GM21447 (cell line): Measurements from ENCODE around the gene ARHGEF38.
"Not testable (repeated sequence)": the region's sequence is repeated elsewhere in the genome, so short reads cannot be mapped to it uniquely, and the experiment has no call there.

ENCODE experiments used
- ATAC-seq: cut with Tn5 transposase; IDR thresholded peaks from one replicate; pipeline ENCODE4 v1.9.1; 2021; ENCODE audit not compliant: unreplicated experiment

Gene ARHGEF38

DNA sequence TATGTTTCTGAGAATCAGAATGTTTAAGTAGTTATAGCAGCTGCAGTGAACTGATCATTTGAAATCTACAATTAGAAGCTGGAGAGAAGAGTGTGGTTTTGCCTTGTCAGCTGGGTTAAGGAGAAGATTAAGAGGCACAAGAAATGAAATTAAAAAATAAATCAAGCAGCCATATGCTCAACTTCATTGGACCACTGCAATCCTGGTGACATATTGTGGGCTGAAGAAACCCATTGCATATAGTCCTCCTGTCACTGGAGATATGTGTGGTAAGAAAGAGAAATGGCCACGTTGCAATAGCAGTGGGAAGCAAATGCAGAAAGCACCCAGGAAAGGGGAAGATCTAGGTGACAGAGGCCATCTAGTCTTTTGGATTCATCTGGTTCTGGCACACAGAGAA lies 93.0 kb downstream of the ARHGEF38 start:
- ATAC-seq = no peak

- no peak for ATAC-seq
Measured at GRCh38 chr4:105650190-105650589, 97.8 kb downstream of the ARHGEF38 start.

DNA sequence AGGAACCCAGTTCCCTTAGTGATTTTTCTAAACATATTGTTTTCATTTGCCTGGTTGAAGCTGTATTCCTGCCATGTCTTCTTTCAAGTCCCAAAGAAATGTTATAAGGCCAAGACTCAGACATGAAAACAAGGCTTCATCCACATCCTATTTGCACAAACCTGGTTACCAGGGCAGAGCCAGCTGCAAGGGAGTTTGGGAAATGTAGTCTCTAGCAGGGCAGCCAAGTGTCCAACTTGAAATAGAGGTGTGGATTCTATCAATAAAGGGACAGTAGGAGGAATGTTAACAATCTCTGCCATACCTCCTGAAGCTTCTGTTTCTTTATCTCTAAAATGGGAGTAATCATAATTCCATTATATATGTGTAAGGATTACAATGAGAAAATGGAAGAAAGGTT lies 99.5 kb downstream of the ARHGEF38 start:
- ATAC-seq = no peak

GRCh38 chr4:105652286-105652888 lies 100.0 kb downstream of the ARHGEF38 start:
- no peak for ATAC-seq

- ATAC-seq = no peak
Measured at GRCh38 chr4:105657117-105657765, 104.8 kb downstream of the ARHGEF38 start.

DNA sequence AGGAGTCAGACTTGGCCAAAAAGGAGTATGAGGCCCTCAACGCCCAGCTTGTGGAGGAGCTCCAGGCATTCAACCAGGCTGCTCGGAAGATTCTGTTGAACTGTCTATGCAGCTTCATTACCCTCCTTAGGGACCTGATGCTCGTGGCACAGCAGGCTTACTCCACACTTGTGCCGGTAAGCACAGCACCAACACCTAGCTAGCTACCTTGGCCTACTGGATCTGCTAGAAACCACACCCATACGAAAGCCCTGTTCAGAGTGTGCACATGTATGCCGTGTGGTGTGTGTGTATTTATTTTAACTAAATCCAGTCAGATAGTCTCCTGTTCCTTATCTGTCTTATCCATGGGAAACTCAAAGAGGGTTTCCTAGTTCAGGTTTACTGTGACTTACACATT lies 106.8 kb downstream of the ARHGEF38 start:
- ATAC-seq = no peak

GRCh38 chr4:105661028-105661427 lies 108.6 kb downstream of the ARHGEF38 start:
- no peak for ATAC-seq

GRCh38 chr4:105662935-105663675 lies 110.7 kb downstream of the ARHGEF38 start:
- ATAC-seq = no peak

DNA sequence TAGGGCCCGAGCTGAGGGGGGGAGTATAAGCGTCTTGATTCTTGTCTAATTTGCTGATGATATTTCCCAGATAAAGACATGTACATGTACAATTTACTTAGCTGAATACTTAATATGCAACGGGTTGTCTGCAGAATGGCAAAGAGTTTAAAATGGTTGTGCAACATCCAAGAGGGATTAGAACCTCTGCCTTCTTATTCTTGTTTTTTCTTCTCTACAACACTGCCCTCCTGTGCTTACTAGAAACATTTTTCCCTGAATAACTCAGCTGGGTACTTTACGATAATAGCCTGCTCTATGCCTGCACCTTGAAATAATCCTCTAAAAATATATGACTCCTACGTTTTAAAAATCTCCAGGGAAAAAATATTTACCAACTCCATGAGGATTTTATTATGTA lies 114.3 kb downstream of the ARHGEF38 start:
- ATAC-seq = no peak

- ATAC-seq = no peak
Measured at GRCh38 chr4:105670684-105671083, 118.3 kb downstream of the ARHGEF38 start.

DNA sequence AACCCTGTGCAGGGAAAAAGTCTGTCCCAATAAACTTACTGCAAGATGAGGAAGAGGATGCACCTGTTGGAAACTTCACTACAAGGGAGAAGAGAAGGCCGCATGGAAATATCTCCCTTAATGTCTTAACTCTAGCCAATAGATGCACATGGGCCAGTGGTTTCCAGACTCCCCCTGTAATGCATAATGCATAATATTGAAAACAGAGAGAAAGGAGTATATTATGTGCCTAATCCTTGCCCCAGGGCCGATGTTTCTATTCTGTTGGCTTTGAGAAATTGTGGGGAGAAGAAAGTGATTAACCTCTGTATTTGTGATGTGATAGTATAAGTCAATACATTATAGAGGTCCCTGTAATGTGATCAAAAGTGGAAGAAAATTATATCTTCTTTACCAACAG lies 118.9 kb downstream of the ARHGEF38 start:
- ATAC-seq = no peak

- ATAC-seq = no peak
Measured at GRCh38 chr4:105674011-105674410, 121.6 kb downstream of the ARHGEF38 start.

GRCh38 chr4:105677709-105678108 lies 125.3 kb downstream of the ARHGEF38 start:
- ATAC-seq = no peak

- ATAC-seq = no peak
Measured at GRCh38 chr4:105679186-105679585, 126.8 kb downstream of the ARHGEF38 start.

DNA sequence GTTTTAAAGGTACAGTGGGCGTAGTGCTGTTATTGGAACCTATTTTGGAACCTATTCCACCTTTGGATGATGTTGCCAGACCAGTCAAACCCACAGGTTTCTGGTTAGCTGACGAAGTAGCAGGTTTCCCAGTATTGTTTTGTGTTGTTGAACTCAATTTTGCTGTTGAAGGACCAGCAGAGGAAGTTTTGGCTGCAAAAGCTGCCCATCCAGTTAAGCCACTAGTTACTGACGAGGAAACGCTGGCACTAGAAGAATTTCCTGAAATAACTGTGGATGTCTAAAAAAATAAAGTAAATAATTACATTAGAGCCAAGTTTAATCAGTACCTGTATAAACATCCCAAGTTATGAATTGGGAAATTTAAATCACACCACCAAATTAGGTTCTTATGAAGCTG lies 130.6 kb downstream of the ARHGEF38 start:
- ATAC-seq = no peak

GRCh38 chr4:105686571-105686970 lies 134.2 kb downstream of the ARHGEF38 start:
- no peak for ATAC-seq

DNA sequence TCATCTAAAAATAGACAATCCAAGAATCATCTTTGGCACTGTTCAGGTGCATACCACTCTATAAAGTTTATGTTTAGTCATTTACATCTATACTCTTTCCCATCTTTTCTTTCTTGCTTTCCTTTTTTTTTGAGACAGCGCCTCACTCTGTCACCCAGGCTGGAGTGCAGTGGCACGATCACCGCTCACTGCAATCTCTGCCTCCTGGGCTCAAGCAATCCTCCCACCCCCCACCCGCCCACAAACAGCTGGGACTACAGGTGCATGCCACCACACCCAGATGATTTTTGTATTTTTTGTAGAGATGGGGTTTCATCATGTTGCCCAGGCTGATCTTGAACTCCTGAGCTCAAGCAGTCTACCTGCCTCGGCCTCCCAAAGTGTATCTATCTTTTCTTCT lies 142.4 kb downstream of the ARHGEF38 start:
- ATAC-seq = not testable (repeated sequence)

DNA sequence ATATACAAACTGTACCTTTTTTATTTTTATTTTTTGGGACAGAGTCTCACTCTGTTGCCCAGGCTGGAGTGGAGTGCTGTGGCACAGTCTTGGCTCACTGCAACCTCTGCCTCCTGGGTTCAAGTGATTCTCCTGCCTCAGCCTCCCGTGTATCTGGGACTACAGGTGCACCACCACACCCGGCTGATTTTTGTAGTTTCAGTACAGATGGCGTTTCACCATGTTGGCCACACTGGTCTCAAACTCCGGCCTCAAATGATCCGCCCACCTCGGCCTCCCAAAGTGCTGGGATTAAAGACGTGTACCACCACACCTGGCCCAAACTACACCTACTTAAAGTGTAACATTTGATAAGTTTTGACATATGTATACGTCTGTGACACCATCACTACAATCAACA lies 143.4 kb downstream of the ARHGEF38 start:
- ATAC-seq = not testable (repeated sequence)

DNA sequence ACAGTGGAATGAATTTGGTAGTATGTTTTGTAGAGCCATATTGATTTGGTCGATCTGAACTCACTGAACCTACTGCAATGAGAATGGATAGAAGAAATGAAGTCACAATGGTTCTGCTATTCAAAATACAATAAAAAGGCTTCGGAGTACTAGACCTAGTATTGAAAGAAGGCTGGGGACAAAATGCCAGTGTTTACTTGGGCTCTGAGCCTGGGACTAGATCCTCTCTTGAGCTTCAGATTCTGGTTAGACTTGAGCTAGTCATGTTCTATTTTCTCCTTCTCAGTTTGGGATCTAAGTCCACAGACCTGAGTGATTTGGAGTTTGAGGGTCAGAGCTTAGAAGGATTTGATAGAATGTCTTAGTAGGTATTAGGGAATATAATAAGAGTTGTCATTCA lies 146.2 kb downstream of the ARHGEF38 start:
- ATAC-seq = no peak

- no peak for ATAC-seq
Measured at GRCh38 chr4:105707782-105708180, 155.4 kb downstream of the ARHGEF38 start.

DNA sequence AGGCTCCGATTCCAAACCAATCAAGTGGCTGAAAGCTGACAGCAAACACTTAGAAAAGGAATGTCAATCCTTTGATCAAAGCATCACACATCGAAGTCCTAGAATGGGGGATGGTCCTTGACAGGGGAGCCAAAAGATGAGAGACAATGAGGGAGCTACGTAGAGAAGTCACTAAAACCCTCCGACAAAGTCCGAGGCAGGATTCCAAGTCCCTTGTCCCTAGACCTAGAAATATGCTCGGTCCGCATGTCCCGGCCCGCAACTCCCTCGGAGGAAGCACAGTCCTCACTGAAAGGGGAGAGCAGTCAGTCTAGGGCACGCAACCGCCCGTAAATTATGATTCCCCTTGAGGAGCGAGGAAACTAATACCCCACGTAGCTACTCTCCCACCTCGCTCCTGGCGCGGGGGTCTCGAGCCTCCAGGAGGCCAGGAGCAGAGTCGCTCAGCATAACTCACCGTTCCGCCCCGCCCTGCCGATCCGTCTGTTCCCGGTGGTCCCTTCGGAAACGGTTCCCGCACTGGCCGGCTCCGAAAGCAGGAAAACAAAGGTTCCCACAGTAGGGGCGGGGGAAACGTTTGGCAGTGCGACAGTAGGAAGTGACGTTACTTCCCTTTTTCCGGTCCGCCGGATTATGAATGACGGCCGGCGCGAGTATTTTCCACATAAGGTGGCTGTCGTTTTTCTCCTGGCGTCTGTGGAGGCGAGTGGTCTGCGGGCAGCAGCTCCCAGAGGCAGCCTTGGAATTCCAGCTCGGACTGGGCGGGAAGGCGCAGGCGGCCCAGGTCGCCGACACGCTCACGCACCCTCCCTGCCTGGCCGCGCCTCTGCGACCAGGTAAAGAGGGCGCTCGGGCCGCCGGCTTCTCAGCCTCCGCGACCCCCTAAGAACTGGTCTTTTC lies 156.0 kb downstream of the ARHGEF38 start, which contains the start of the genes GSTCD and INTS12:
TSS of gene GSTCD (plus strand) at position 604 of the 900 bp plus-strand sequence. CDS start 8,830 bp downstream, outside the sequence.
TSS of gene INTS12 (minus strand) at position 509 of the 900 bp plus-strand sequence. CDS start 8,684 bp downstream, outside the sequence.
- peak; percentile 80 for ATAC-seq
